Measurements from ENCODE around the gene NTMT2. TPM values are rescaled to one million over a fixed set of nuclear protein-coding genes. Genes with fewer than 3 reads are reported as not detected.

NTMT2 gene
- total and polyA plus RNA-seq, 2 of the 8 experiments (the other 6 are each of a cell fraction or from before 2014, with no cell fraction given), result 0.38 TPM; not detected in 1

GRCh38 chr1:170155055-170155454 is 9.3 kb downstream of the NTMT2 start:
- Histone ChIP-seq H3K9me3 (ENCODE audit: insufficient read depth in 2 of 2, low read depth in 1 of 2, low read length in 1 of 2) (0 out of 4 replicates have a peak, but pooled peaks cover 0 to 2% of the 10 kb centered on the region in 2 experiments), H3K27me3 (replicated peaks in 1 of 4; ENCODE audit: control insufficient read depth in 3 of 4, extremely low read depth in 1 of 4, insufficient read depth in 3 of 4, low read length in 3 of 4) (peaks cover 0 to 1% (median 0%) of the 10 kb centered on the region in 4 experiments; a peak in 1 of 7 replicates), H3K56ac (replicated peaks; ENCODE audit: insufficient read length, low read depth, low read length) (no peak overlapping the region), H4K8ac (ENCODE audit: extremely low read depth, insufficient read depth, low read length) (no peak overlapping the region), H3K27ac (ENCODE audit: low read depth, low read length) (no peak overlapping the region), H3K18ac (ENCODE audit: extremely low read depth, low read length) (no peak overlapping the region), H3K79me1 (ENCODE audit: low read depth, low read length) (no peaks in the 10 kb centered on the region), H2BK5ac (ENCODE audit: low read depth, low read length) (no peak overlapping the region), H2AFZ (ENCODE audit: low read length) (no peak overlapping the region), H3K4me3 (ENCODE audit: extremely low read depth in 1 of 4, insufficient read depth in 2 of 4, low read depth in 3 of 4, low read length in 4 of 4) (no peak overlapping the region), H2BK12ac (ENCODE audit: low read depth, low read length) (no peak overlapping the region), H2BK20ac (ENCODE audit: low read length) (no peak overlapping the region), H3K4me1 (replicated peaks in 1 of 4; ENCODE audit: control insufficient read depth in 3 of 4, insufficient read depth in 4 of 4, low read length in 3 of 4) (no peaks in the 10 kb centered on the region), H3K23ac (ENCODE audit: insufficient read length) (no peak overlapping the region), H4K5ac (ENCODE audit: insufficient read length, low read depth, low read length) (no peak overlapping the region), H3K4ac (replicated peaks; ENCODE audit: insufficient read length, low read depth, low read length) (no peak overlapping the region), H2BK120ac (replicated peaks; ENCODE audit: low read depth, low read length) (no peak overlapping the region), H3K4me2 (ENCODE audit: insufficient read depth in 1 of 2, low read depth in 2 of 2, low read length in 2 of 2) (no peak overlapping the region), H3K23me2 (ENCODE audit: low read depth, low read length) (no peaks in the 10 kb centered on the region), H3K79me2 (ENCODE audit: control insufficient read depth in 1 of 2, insufficient read depth in 2 of 2, low read length in 2 of 2) (no peaks in the 10 kb centered on the region), H3K36me3 (ENCODE audit: control insufficient read depth in 2 of 4, insufficient read depth in 4 of 4, low read length in 3 of 4) (no peaks in the 10 kb centered on the region), H2AK5ac (ENCODE audit: low read depth, low read length) (no peak overlapping the region), H3K9ac (replicated peaks in 1 of 4; ENCODE audit: extremely low read depth in 1 of 4, low read depth in 3 of 4, low read length in 3 of 4) (no peak overlapping the region), H4K91ac (replicated peaks; ENCODE audit: insufficient read length, low read length) (no peak overlapping the region), H4K20me1 (replicated peaks in 1 of 2; ENCODE audit: control insufficient read depth in 1 of 2, insufficient read depth in 2 of 2, low read length in 2 of 2) (no peaks in the 10 kb centered on the region), H2BK15ac (ENCODE audit: low read length) (no peak overlapping the region), H3K14ac (ENCODE audit: insufficient read length) (no peak overlapping the region)
- FAIRE-seq (no peak), DNase-seq (ENCODE audit: low read depth in 1 of 2, low spot score in 2 of 2) (no peak)
- WGBS, 2 experiments (ENCODE audit: extremely low coverage in 1 of 2, insufficient coverage in 1 of 2, insufficient read length in 1 of 2, insufficient replicate concordance in 2 of 2, low coverage in 1 of 2, low lambda C conversion rate in 2 of 2, missing lambda C conversion rate in 1 of 2), result 92% methylated on average over 1 of the region's 1 CpG; no CpG with 5 or more reads in 1 of the 2 experiments
- POLR2A ChIA-PET (ENCODE audit: partially characterized antibody), result no interaction called here
- CTCF ChIA-PET (ENCODE audit: partially characterized antibody), result interaction anchor here (0.6 kb wide), 1 partner anchor 407 kb away, joined by 3 read pairs; no protein-coding TSS in a partner anchor
- TF ChIP-seq CHD1 (IDR thresholded peaks at IDR 0.05; ENCODE audit: low read depth, low read length) (no peak), SIN3A (conservative IDR thresholded peaks at IDR 0.05 in 1 of 2, IDR thresholded peaks at IDR 0.05 in 1 of 2; ENCODE audit: low read depth in 1 of 2, low read length in 2 of 2) (no peak), RAD21 (IDR thresholded peaks at IDR 0.05 in 1 of 2, conservative IDR thresholded peaks at IDR 0.05 in 1 of 2; ENCODE audit: low read depth in 2 of 2, low read length in 2 of 2) (no peak), NANOG (IDR thresholded peaks at IDR 0.05; ENCODE audit: insufficient read depth, low read depth, low read length, poor library complexity, severe bottlenecking) (no peak)
